HG03039 (cell line): Measurements from ENCODE around the gene SYT15.
"Not testable (repeated sequence)": the region's sequence is repeated elsewhere in the genome, so short reads cannot be mapped to it uniquely, and the experiment has no call there.

Experiments used
- ATAC-seq: cut with Tn5 transposase; IDR thresholded peaks from one replicate; pipeline ENCODE4 v1.9.1; 2021; ENCODE audit warnings: mild to moderate bottlenecking, moderate library complexity; ENCODE audit not compliant: unreplicated experiment

SYT15 gene

DNA sequence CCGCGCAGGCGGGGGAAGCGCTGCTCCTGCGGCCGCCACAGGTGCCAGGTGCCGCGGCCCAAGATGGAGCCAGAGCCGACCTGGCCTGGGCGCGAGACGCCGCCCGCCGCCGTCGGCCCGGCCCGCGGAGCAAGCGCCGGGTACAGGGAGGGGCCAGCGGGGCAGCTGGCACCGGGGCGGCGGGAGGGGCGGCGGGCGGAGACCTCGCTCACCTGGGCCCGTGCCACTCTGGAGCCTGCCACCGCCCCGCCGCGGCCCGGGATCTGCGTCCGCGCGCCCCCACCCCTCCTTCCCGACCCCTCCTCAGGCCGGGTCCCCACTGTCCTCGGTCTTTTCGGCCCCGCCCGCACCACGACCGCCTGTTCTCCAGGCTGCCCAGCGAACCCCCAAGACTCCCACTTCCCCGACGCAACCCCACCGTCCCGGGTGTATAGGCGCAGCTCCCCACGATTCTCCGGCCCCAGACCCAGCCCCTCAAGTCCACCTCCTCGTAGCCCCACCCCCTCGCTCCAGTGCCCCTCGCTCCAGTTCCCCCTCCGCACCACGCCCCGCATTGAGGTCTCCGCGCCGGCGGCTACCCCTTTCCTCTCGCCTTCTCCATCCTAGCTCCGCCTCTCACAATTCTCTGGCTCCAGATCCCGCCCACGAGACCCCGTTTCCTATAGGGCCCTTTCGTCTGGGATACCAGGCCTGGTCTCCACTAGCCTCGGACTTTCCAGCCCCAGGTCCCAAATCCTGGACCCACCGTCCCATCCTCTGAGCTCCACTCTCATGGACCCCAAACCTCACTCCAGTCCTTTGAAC is 22.2 kb upstream of the SYT15 start, which contains the start of gene GPRIN2:
GPRIN2 (minus strand) TSS at position 144 of the 804 bp plus-strand sequence. CDS start 5,922 bp downstream, outside the sequence.
- ATAC-seq: no peak

DNA sequence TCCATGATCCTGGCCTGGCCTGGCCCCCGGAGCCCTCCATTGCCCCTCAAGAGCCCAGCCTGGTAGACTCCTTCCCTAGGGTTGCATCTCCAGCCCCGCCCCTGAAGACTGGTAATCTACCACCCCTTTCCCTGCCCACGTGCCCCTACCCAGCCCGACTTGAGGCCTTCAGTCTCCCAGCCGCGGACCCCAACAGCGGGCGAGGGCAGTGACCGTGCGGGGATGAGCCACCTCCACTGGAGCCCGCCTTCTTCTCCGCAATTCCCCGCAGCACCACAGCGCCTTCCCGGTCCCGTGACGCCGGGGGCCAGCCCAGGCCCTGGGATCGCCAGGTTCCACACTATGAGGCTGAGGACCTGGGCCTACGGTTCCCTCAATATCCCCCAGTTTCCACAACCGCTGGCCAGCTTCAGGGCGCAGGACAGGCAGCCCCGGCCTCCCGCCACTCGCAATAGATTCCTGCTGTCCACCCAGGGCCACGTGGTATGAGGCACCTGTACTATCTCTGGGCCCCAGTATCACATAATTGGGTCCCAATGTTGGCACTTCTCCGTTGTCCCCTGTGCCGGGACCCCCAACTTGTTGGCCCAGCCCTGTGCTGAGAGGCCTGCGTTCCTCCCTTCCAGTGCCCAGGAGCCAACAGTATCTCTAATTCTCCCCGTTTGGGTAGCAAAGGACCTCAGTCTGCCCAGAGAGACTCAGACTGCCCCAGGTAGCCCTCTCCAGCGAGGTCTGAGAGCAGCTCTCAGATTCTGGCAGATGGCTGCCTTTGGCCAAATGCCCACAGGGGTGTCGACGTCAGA is 21.4 kb upstream of the SYT15 start:
- ATAC-seq: no peak

DNA sequence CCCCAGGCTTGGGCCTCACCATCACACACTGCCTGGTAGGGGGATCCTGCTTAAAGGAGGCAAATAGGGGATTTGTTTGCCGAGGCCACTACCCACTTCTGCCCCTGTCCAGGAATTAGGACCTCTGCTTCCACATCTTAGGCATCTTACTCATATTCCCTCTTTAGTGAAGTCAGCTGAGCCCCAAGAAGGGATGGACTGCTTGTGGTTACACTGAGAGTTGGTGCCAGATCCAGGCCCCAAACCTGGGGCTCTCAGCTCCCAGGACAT is 20.9 kb upstream of the SYT15 start:
- no peak for ATAC-seq

DNA sequence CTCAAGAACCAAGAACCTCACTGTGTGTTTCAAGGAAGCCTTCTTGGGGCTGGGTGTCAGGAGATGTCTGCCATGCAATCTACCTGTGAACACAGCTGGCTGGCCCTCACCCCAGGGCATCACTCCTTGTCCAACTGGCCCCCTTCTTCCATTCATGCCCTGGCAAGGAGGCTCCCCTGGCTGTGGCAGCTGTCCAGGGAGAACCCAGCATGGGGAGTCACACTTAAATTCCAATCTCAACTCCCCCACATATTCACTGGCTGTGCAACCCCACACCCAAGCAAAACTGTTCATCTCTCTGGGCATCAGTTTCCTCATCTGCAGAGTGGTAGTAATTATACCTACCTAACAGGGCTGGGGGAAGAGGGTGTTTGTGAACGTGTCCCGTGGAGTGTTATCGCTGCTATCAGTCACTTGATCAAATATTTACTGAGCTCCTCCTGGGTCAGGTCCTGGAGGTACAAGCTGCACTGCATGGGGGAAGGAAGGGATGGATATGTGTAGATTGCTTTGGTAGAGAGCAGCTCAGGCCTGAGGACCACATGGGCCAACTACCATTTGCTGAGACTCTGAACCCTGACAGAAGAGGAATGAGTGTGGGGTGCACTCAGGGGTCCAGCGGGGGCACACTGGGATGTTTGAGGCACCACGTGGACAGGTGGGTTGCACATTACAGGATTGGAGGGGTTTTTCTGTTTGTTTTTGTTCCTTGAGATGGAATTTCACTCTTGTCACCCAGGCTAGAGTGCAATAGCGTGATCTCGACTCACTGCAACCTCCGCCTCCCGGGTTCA is 20.3 kb upstream of the SYT15 start:
- no peak for ATAC-seq

DNA sequence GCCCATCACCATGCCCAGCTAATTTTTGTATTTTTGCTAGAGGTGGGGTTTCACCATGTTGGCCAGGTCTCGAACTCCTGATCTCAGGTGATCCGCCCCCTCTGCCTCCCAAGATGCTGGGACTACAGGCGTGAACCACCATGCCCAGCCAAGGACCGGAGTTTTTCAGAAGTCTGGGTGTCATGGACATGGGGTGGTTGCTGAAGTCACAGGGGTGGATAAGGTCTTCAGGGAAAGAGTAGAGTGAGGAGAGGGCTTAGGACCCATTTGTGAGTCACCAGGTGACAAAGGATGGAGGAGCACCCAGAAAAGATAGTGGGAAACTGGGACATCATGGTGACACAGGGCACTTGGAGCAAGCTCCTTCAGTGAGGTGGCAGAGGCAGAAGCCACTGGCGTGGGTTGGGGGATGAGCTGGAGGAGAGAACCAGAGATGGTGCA is 19.7 kb upstream of the SYT15 start:
- no peak for ATAC-seq

DNA sequence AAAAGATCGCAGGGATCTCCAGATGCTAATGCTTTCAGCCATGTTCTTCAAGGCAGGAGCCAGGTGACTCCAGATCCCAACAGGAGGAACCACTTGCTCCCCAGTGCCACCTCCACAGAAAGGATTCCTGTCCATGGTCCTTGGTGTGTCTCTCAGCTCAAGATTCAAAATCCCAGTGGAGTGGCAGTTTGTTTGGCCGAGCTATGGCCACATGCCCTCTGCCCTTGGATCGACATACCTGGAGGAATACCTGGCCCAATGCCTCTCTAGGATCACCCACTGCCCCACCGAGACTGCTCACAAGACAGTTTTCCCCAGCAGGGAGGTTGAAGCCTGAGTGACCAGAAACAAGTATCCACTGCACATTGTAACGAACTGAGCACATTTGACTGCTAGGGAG is 18.5 kb upstream of the SYT15 start:
- no peak for ATAC-seq

DNA sequence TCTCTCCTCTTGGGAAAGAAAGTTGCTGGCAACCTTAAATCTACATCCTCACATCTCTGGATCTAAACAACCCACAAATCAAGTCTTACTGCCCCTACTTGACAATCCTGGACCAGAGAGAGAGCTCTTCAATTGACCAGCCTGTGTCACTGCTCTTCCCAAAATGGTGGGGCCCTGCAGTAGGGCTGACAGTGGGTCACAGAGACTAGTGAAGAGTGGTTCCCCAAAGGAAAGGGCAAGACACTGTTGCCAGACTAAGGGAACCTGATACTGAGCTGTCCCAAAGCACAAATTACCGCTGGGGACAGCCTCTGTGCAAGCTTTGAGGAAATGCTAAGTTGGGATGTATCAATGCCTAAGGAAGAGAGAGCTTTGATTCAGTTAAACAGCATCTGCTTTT is 18.0 kb upstream of the SYT15 start:
- no peak for ATAC-seq

DNA sequence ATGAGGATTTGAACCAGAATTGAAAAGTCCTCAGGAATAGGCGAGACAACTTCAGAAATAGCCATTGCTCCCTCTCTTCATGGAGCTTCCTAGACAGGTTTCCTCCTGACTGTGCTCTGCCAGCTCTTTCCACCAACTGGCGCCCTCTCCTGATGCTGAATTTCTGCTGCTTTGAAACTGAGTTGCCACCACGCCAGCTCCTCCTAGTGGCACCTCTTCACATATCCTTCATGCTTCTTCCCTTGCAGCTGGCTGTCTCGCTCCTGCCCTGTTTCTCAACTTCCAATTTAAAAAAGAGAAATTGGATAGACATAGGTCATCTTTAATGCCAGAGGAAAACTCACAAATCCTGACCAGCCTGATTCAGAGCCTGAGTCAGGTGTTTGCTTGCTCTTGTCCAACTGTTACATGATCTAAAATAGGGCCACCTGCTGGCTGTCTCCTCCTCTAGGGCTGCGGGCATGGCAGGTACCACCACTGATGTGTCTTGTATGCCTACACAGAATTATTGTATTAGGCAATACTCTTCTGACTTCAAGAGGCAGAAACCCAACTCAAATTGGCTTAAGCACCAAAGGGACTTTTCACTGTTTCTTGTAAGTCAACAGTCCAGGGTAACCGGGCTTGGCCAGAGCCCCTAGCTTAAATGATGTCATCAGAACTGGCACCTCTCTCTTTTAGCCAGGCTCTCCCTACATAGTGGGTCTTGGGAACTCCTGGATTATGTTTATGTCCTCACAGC is 13.2 kb upstream of the SYT15 start:
- ATAC-seq: not testable (repeated sequence)

DNA sequence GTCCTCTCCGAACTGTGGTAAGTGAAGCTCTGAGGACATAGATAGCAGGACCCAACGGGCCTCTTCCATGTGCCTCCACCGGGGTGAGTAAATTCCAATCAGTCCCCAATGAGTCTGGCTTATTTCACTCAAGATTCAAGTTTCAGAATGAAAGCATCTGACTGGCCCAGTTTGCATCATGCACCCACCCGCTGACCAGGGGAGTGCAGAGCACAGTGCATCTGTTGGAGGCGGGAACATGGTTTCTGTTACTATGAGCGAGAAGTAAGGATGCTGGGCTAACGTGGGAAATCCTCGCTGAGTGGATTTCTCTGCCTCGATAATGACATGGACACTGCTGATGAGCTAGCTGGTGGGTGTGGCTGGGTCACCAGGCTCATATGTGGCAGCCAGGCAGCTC is 11.8 kb upstream of the SYT15 start:
- not testable (repeated sequence) for ATAC-seq

DNA sequence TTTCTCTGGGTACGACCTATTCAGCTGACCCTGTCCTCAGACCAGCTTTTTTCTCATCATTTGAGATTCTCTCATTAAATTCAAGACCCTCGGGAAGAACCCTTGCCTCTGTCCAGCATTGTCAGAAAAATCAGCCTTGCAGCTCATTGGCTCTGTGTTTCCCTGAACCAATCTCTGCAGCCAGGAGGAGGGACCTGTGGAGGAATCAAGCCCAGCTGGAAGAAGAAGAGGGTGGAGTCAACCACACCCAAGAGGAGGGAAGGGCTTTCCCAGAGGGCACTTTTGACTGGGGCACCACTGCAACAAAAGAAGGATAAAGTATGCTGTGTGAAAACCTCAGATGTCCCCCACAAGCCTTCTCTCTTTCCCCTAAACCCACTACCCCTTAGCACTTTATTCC is 8.3 kb upstream of the SYT15 start:
- ATAC-seq: not testable (repeated sequence)

DNA sequence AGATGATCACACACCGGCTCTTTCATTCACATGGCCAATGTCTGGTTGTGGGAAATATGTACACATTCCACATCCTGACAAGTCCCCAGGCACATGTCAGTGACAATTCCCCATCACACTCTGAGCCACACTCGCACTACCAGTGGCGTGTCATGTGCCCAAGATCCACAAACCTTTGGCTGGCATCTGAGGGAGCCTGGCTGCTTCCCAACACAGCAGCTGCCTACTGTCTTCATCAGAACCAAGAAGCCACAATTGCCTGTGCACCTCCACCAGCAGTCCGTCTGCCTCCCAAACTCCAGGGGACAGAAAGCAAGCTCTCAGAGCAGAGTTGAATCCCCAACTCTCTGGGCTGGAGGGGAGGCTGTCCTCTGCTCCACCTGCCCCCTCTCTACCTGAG is 6.2 kb upstream of the SYT15 start:
- ATAC-seq: not testable (repeated sequence)

DNA sequence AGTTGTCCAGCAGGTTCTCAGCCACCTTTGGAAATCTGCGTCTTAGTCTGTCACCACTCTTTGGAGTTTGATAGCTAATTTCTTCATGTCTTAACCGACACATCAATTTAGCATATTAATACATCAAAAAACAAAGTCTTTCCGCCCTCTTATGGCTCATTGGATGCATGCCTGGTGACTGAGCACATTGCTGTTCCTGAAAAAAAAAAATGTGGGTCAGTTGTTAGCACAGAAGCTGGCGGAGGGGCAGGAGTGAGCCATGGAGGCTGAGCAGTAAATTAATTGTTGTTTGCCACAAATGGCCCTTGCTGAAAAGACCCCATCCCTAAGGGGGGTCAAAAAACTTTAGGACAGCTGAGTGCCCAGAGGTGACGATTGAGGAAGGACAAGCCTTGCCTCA is 5.6 kb upstream of the SYT15 start:
- not testable (repeated sequence) for ATAC-seq

DNA sequence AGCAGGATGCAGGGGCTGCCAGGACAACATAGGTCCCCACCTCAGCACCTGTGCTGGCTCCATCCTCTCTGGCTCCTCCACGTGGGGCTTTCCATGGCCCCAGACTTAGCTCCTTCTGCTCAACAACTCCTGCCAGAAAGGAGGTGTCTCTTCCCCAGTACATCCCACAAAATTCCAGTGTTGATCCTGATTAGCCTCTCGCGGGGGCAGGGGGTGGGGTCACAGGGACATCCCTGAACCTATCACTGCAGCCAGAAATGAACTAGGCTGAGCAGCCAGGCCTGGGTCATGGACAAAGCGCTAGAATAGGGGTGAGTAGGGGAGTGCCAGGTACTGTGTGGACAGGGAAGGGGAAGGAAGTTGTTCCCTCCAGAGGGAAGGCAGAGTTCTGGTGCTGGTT is 5.0 kb upstream of the SYT15 start:
- ATAC-seq: not testable (repeated sequence)

DNA sequence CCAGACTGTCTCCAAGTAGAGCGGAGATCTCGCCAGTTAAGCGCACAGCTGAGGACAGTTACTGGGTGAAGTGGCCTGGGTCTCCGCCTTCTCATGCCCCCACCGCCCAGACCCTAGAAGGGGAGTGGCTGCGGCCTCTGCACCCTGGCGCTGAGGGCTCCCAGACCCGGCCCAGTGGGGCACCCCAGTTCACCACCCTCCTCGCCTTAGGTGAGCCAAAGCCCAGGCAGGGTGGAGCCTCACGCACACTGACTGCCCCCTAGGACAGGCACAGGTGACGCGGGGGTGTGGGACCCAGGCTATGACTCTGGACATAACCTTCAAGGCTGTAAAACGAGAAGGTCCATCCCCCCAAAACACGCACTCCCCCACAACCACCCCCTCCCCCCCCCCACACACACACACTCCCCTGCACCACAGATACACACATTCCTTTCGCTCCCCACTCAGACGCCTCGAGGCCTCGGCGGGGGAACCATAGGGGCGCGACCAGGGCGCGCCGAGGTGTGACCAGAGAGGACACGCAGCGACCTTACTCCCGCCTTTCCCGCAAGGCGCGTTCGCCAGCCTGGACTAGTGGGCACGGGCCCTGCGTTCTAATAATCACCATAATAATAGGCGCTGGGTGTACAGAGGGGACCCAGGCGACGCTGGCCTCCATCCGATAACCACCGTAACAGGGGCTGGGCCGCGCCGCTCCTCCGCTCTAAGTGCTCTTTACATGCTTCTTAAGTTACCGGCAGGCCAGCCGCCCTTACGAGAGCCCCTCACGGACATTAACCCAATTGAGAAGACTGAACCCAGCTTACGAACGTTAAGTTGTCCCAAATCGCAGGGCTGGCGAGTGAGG is 1.1 kb upstream of the SYT15 start:
- ATAC-seq: not testable (repeated sequence)

DNA sequence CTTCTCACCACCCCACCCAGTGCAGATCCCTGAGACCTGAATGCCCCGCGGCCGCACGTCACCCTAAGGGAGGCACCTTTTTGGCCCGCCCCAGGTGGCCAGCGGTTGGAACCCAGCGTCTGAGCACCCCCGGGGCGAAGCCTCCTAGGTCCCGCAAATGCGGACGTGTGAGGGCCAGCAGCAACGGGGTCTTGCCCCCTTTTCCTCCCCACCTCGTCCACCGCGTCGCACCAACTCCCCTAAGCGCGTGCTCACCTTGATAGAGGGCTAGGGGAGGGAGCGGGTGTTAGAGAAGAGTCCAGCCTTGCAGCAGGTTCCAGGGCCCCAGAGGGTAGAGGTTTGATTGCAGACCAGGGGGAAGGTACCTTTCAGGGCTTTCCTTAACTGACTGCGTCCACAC is 450 bp downstream of the SYT15 start:
- not testable (repeated sequence) for ATAC-seq

DNA sequence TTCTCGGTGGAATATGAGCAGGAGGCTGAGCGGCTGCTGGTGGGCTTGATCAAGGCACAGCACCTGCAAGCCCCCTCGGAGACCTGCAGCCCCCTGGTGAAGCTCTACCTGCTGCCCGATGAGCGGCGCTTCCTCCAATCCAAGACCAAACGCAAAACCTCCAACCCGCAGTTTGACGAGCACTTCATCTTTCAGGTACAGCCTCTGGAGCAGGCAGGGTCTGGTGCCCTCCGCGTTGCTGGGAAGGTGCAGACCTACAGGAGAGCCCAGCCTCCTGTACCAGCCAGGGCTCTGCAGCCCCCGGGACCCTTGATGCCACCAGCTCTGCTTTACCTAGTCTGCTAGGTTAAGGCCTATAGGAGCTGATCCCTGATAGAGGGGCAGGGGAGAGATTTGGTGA is 3.1 kb downstream of the SYT15 start:
- ATAC-seq: not testable (repeated sequence)

DNA sequence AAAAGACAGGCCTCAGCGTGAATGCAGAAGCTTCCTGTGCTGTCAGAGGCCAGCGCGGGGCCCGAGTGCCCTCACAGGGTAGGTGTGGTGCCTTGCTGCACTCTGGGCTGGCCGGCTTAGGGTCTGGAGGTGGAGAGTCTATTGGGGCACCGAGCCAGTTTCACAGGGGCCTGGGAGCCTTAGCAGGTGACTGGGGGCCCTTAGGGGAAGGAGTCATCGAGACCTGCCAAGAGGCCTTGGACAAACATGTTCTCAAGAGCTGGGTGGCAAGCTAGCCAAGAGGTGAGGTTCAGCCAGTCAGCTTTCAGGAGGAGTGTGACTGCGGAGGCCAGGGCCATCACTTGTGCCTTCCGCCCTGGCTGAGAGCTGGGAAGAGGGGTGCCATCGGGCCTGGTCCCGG is 3.6 kb downstream of the SYT15 start:
- not testable (repeated sequence) for ATAC-seq

DNA sequence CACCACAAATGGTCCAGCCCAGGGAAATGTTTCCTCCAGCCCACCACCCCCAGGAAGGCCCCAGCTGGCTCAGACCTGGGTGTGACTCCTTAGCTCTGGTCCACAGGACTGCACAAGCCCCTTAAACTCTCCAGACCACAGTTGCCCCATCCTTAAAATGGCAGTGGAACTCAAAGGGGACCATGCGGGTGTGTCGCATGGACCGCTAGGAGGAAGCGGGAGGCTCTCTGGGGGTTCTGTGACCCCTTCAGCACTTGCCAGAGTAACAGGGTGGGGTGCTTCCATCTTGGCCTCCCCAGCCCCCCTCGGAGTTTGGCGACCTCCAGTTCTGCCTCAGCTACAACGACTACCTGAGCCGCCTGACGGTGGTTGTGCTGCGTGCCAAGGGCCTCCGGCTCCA is 5.3 kb downstream of the SYT15 start:
- not testable (repeated sequence) for ATAC-seq

DNA sequence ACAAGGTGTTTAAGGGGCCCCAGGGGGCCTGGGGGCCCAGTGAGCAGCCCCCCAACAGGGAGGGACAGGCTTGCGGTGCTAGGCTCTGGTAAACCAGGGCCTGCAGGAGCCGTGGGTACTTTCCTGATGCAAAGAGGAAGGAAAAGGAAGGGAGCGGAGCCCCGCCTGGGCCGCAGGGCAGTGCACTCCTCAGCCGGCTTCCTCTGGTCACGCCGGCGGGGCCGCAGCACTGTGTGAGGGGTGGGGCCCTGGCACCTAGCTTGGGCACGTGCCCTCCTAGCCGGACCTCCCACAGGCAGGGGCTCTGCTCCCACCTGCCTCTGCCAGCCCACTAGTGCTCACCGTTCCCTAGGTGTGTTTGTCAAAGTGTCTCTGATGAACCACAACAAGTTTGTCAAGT is 6.3 kb downstream of the SYT15 start:
- ATAC-seq: not testable (repeated sequence)

DNA sequence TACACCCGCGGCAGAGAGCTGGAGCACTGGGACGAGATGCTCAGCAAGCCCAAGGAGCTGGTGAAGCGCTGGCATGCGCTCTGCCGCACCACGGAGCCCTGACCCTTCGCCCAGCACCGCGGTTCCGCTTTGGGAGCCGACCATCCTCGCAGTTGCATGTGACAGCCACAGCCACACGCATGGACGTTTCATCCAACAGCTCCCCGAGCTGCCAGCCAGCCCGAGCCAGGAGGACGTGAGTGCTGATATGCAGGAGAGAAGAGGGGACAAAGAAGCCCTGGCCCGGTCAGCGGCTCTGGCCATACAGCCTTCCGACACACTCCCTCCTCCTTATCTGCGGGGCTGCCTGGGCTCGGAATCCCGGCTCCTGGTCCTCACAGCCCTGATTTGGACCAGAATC is 8.6 kb downstream of the SYT15 start:
- not testable (repeated sequence) for ATAC-seq
